HEK293 (cell line): Measurements from ENCODE around the gene CXCL6.

Experiments used
- CTCF ChIP-seq: fragments of 450-650 bp; formaldehyde crosslinking; IDR thresholded peaks from 2 replicates; pipeline ENCODE4 v1.5.1; 2016; ENCODE audit warnings: missing biosample characterization, missing genetic modification characterization
- PRDM1 ChIP-seq: fragments of 450-650 bp; formaldehyde crosslinking; IDR thresholded peaks from 2 replicates; pipeline ENCODE4; 2016; ENCODE audit warnings: missing biosample characterization, missing genetic modification characterization
- SCRT2 ChIP-seq: fragments of 450-650 bp; formaldehyde crosslinking; IDR thresholded peaks from 2 replicates; pipeline ENCODE4 v1.5.1; 2016; ENCODE audit warnings: missing biosample characterization, missing genetic modification characterization
- SP7 ChIP-seq: fragments of 450-650 bp; formaldehyde crosslinking; IDR thresholded peaks from 2 replicates; pipeline ENCODE4 v1.5.1; 2016; ENCODE audit warnings: missing biosample characterization, missing genetic modification characterization
- ZBTB8A ChIP-seq: fragments of 450-650 bp; formaldehyde crosslinking; IDR thresholded peaks from 2 replicates; pipeline ENCODE4 v1.5.1; 2016; ENCODE audit warnings: missing biosample characterization, missing genetic modification characterization
- ZNF10 ChIP-seq: fragments of 450-650 bp; formaldehyde crosslinking; IDR thresholded peaks from 2 replicates; pipeline ENCODE4 v1.5.1; 2017; ENCODE audit warnings: missing biosample characterization, missing genetic modification characterization
- ZNF184 ChIP-seq: fragments of 450-650 bp; IDR thresholded peaks from 2 replicates; pipeline ENCODE4 v1.5.1; 2018; ENCODE audit warnings: missing biosample characterization, mild to moderate bottlenecking, missing genetic modification characterization

GRCh38 chr4:73832651-73833237 lies 3.7 kb upstream of the CXCL6 start:
- no peak for TF ChIP-seq CTCF
- no peak for TF ChIP-seq ZNF184 (tag by site-specific recombination)
- no peak for TF ChIP-seq ZBTB8A (tag by site-specific recombination)
- no peak for TF ChIP-seq SCRT2 (tag by site-specific recombination)
- no peak for TF ChIP-seq PRDM1 (tag by site-specific recombination)
- no peak for TF ChIP-seq SP7 (tag by site-specific recombination)
- no peak for TF ChIP-seq ZNF10 (tag by site-specific recombination)
